ENCODE results near the gene TFIP11.

TFIP11 gene

DNA sequence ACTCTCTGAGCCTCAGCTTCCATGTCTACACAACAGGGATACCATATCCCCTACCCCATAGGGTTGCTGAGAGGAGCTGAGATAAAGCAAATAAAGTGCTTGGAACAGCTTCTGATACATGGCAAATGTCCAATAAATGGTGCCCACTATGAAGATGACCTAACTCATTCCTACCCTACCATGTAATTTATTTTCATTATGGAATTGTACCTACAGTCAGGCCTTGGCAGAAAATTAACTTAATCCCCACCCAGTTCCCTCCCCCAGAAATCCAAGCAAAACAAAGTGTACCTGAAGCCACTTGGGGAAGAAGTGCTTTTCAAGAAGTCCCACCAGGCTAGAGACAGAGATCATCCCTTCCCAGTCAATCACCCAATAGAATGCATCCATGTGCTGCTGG lies 17.8 kb downstream of the TFIP11 start:
- Histone ChIP-seq H3K27me3 (ENCODE audit: control insufficient read depth in 1 of 2, insufficient read depth in 1 of 2, low read length in 2 of 2) (no peaks in the 10 kb centered on the region), H3K4me2 (ENCODE audit: low read length, poor library complexity, severe bottlenecking) (no peak overlapping the region), H3K4me3 (ENCODE audit: insufficient read depth in 1 of 2, low read depth in 1 of 2, low read length in 2 of 2) (no peak overlapping the region), H3K23ac (ENCODE audit: low read length in 2 of 2) (no peak overlapping the region), H2AK5ac (ENCODE audit: low read length, severe bottlenecking) (peak overlapping the region; percentile 71), H2BK12ac (ENCODE audit: low read length in 2 of 2) (no peak overlapping the region), H2BK5ac (ENCODE audit: low read depth, low read length, poor library complexity, severe bottlenecking) (no peak overlapping the region), H3K4me1 (ENCODE audit: control insufficient read depth, insufficient read depth, low read depth, low read length) (peaks cover 3% of the 10 kb centered on the region), H3K4ac (ENCODE audit: low read depth in 1 of 2, low read length in 2 of 2) (no peak overlapping the region), H2BK120ac (ENCODE audit: low read depth, low read length) (no peak overlapping the region), H3K27ac (ENCODE audit: low read length, poor library complexity, severe bottlenecking) (peak overlapping the region; percentile 53), H3K36me3 (ENCODE audit: control insufficient read depth in 1 of 2, insufficient read depth in 2 of 2, low read depth in 1 of 2, low read length in 2 of 2) (peaks cover 55 to 90% of the 10 kb centered on the region in 2 experiments), H3K9ac (ENCODE audit: low read length) (no peak overlapping the region), H3K18ac (ENCODE audit: low read depth in 1 of 2, low read length in 2 of 2) (no peak overlapping the region), H2BK15ac (ENCODE audit: low read depth, poor library complexity, severe bottlenecking) (no peak overlapping the region), H3K9me3 (ENCODE audit: control insufficient read depth, low read length) (no peaks in the 10 kb centered on the region), H4K8ac (ENCODE audit: low read length) (no peak overlapping the region), H3K14ac (ENCODE audit: low read length in 2 of 2) (no peak overlapping the region), H4K91ac (ENCODE audit: low read length) (no peak overlapping the region), H3K79me1 (replicated peaks; ENCODE audit: low read length, poor library complexity, severe bottlenecking) (peaks cover 32% of the 10 kb centered on the region), H2AFZ (ENCODE audit: low read depth, low read length) (no peak overlapping the region)
- no peak for DNase-seq

DNA sequence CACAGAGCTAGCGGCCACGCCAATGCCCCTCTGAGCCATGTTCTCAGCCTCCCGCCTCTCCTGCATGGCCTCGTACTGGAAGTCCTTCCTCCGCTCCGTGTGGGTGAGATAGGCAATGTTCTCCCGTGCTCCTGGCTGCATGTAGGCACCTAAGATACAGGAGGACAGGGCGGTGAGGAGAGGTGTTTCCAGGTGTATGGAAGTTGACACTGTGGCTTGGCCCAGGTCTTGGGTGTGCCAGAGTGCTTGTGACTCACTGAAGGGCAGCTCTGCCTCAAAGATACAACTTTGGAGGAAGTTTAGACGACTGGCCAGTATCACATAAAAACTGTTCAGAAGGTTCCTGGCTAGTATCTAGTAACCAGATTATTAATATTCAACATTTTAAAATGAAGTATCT lies 20.1 kb downstream of the TFIP11 start:
- H4K91ac ChIP-seq (ENCODE audit: low read length): no peak overlapping the region
- no peak overlapping the region for H3K14ac ChIP-seq (ENCODE audit: low read length in 2 of 2)
- H3K4ac ChIP-seq (ENCODE audit: low read depth in 1 of 2, low read length in 2 of 2): no peak overlapping the region
- H2BK15ac ChIP-seq (ENCODE audit: low read depth, poor library complexity, severe bottlenecking): no peak overlapping the region
- no peak overlapping the region for H3K18ac ChIP-seq (ENCODE audit: low read depth in 1 of 2, low read length in 2 of 2)
- no peak overlapping the region for H3K9ac ChIP-seq (ENCODE audit: low read length)
- H3K9me3 ChIP-seq (ENCODE audit: control insufficient read depth, low read length): no peaks in the 10 kb centered on the region
- no peak for DNase-seq
- H2BK5ac ChIP-seq (ENCODE audit: low read depth, low read length, poor library complexity, severe bottlenecking): no peak overlapping the region
- H3K27ac ChIP-seq (ENCODE audit: low read length, poor library complexity, severe bottlenecking): no peak overlapping the region
- no peak overlapping the region for H3K4me3 ChIP-seq (ENCODE audit: insufficient read depth in 1 of 2, low read depth in 1 of 2, low read length in 2 of 2)
- H3K4me2 ChIP-seq (ENCODE audit: low read length, poor library complexity, severe bottlenecking): no peak overlapping the region
- H2AFZ ChIP-seq (ENCODE audit: low read depth, low read length): no peak overlapping the region
- WGBS: 98% methylated on average over 8 of the region's 9 CpGs
- H3K23ac ChIP-seq (ENCODE audit: low read length in 2 of 2): no peak overlapping the region
- peaks cover 3% of the 10 kb centered on the region for H3K4me1 ChIP-seq (ENCODE audit: control insufficient read depth, insufficient read depth, low read depth, low read length)
- no peak overlapping the region for H2AK5ac ChIP-seq (ENCODE audit: low read length, severe bottlenecking)
- H2BK120ac ChIP-seq (ENCODE audit: low read depth, low read length): no peak overlapping the region
- peaks cover 47 to 93% of the 10 kb centered on the region in 2 experiments for H3K36me3 ChIP-seq (ENCODE audit: control insufficient read depth in 1 of 2, insufficient read depth in 2 of 2, low read depth in 1 of 2, low read length in 2 of 2)
- H3K79me1 ChIP-seq (replicated peaks; ENCODE audit: low read length, poor library complexity, severe bottlenecking): peaks cover 35% of the 10 kb centered on the region
- peak overlapping the region; percentile 45 for H4K8ac ChIP-seq (ENCODE audit: low read length)
- H2BK12ac ChIP-seq (ENCODE audit: low read length in 2 of 2): no peak overlapping the region
- no peaks in the 10 kb centered on the region for H3K27me3 ChIP-seq (ENCODE audit: control insufficient read depth in 1 of 2, insufficient read depth in 1 of 2, low read length in 2 of 2)

DNA sequence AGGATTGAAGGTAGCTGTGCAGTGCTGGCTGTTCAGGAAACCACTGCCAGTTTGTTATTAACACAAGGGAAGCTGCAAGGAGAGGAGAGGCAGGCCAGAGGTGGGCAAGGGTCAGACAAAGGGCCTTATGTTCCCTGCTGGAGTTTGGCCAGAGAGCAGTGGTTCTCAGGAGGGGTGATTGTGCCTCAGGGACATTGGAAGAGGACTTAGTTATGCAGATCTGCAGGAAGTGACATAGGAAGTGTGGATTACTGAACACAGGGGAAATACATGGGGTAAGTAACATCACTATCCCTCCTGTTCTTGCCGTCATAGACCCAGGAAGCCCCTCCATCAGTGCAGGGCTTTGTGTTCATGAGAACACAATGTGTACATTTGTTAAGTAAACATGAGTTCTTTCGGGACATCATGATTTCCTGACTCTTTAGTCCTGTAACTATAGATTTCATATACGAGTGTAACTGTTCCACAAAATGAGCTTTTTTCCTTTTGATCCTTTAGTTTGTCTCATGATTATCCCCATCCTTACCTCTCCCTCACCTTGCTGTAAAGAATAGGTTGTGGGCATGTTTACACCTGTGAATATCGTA lies 22.7 kb downstream of the TFIP11 start:
- Histone ChIP-seq H3K27me3 (ENCODE audit: control insufficient read depth in 1 of 2, insufficient read depth in 1 of 2, low read length in 2 of 2) (no peaks in the 10 kb centered on the region), H3K4me1 (ENCODE audit: control insufficient read depth, insufficient read depth, low read depth, low read length) (peaks cover 6% of the 10 kb centered on the region), H3K36me3 (ENCODE audit: control insufficient read depth in 1 of 2, insufficient read depth in 2 of 2, low read depth in 1 of 2, low read length in 2 of 2) (peaks cover 26 to 71% of the 10 kb centered on the region in 2 experiments), H3K23ac (ENCODE audit: low read length in 2 of 2) (no peak overlapping the region), H3K27ac (ENCODE audit: low read length, poor library complexity, severe bottlenecking) (no peak overlapping the region), H3K14ac (ENCODE audit: low read length in 2 of 2) (no peak overlapping the region), H2BK12ac (ENCODE audit: low read length in 2 of 2) (no peak overlapping the region), H3K4me3 (ENCODE audit: insufficient read depth in 1 of 2, low read depth in 1 of 2, low read length in 2 of 2) (no peak overlapping the region), H3K79me1 (replicated peaks; ENCODE audit: low read length, poor library complexity, severe bottlenecking) (peaks cover 26% of the 10 kb centered on the region), H3K4ac (ENCODE audit: low read depth in 1 of 2, low read length in 2 of 2) (no peak overlapping the region), H4K8ac (ENCODE audit: low read length) (no peak overlapping the region), H3K9me3 (ENCODE audit: control insufficient read depth, low read length) (no peaks in the 10 kb centered on the region), H4K91ac (ENCODE audit: low read length) (no peak overlapping the region), H3K9ac (ENCODE audit: low read length) (no peak overlapping the region), H2BK120ac (ENCODE audit: low read depth, low read length) (no peak overlapping the region), H2BK15ac (ENCODE audit: low read depth, poor library complexity, severe bottlenecking) (no peak overlapping the region), H3K18ac (ENCODE audit: low read depth in 1 of 2, low read length in 2 of 2) (no peak overlapping the region), H2AK5ac (ENCODE audit: low read length, severe bottlenecking) (no peak overlapping the region), H3K4me2 (ENCODE audit: low read length, poor library complexity, severe bottlenecking) (no peak overlapping the region), H2AFZ (ENCODE audit: low read depth, low read length) (no peak overlapping the region), H2BK5ac (ENCODE audit: low read depth, low read length, poor library complexity, severe bottlenecking) (no peak overlapping the region)
- DNase-seq: no peak
- WGBS: 100% methylated on average over 3 of the region's 4 CpGs

DNA sequence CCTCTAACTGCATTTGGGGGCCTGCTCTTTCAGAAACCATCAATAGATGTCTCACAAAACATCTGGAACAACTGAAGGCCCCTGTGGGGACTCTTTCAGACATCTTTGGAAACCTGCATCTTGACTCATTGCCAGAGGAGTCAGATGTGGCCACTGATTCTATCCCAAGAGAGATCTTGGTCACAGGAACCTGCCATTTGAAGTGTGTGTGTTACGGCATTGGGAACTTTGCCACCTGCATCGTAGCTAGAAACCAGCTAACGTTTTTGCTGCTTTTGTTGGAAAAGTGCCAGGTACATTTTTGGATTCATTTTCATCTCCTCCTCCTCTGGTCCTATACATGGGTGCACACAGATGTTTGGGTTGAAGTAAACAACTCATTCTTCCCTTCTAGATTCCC lies 24.3 kb downstream of the TFIP11 start:
- Histone ChIP-seq H2BK15ac (ENCODE audit: low read depth, poor library complexity, severe bottlenecking) (no peak overlapping the region), H2BK5ac (ENCODE audit: low read depth, low read length, poor library complexity, severe bottlenecking) (no peak overlapping the region), H4K8ac (ENCODE audit: low read length) (no peak overlapping the region), H2AK5ac (ENCODE audit: low read length, severe bottlenecking) (no peak overlapping the region), H3K4me1 (ENCODE audit: control insufficient read depth, insufficient read depth, low read depth, low read length) (peaks cover 6% of the 10 kb centered on the region), H3K27me3 (ENCODE audit: control insufficient read depth in 1 of 2, insufficient read depth in 1 of 2, low read length in 2 of 2) (no peaks in the 10 kb centered on the region), H4K91ac (ENCODE audit: low read length) (no peak overlapping the region), H2BK12ac (ENCODE audit: low read length in 2 of 2) (no peak overlapping the region), H3K9ac (ENCODE audit: low read length) (no peak overlapping the region), H2AFZ (ENCODE audit: low read depth, low read length) (no peak overlapping the region), H2BK120ac (ENCODE audit: low read depth, low read length) (no peak overlapping the region), H3K18ac (ENCODE audit: low read depth in 1 of 2, low read length in 2 of 2) (no peak overlapping the region), H3K27ac (ENCODE audit: low read length, poor library complexity, severe bottlenecking) (no peak overlapping the region), H3K36me3 (ENCODE audit: control insufficient read depth in 1 of 2, insufficient read depth in 2 of 2, low read depth in 1 of 2, low read length in 2 of 2) (peaks cover 18 to 55% of the 10 kb centered on the region in 2 experiments), H3K14ac (ENCODE audit: low read length in 2 of 2) (no peak overlapping the region), H3K79me1 (replicated peaks; ENCODE audit: low read length, poor library complexity, severe bottlenecking) (peaks cover 30% of the 10 kb centered on the region), H3K23ac (ENCODE audit: low read length in 2 of 2) (no peak overlapping the region), H3K4me3 (ENCODE audit: insufficient read depth in 1 of 2, low read depth in 1 of 2, low read length in 2 of 2) (no peak overlapping the region), H3K4me2 (ENCODE audit: low read length, poor library complexity, severe bottlenecking) (no peak overlapping the region), H3K4ac (ENCODE audit: low read depth in 1 of 2, low read length in 2 of 2) (no peak overlapping the region), H3K9me3 (ENCODE audit: control insufficient read depth, low read length) (no peaks in the 10 kb centered on the region)
- no peak for DNase-seq
- 81% methylated on average over 3 of the region's 3 CpGs for WGBS
